IPS DF 6.9 (cell line): ENCODE data around the gene TSPAN18.

Experiments used
- DNase-seq: peaks from one replicate; pipeline ENCODE4 v3.0.0-alpha.2; 2013; ENCODE audit warnings: low read depth, low spot score
- H3K27ac ChIP-seq: one replicate; pipeline ENCODE4 v1.5.1; 2013; ENCODE audit warnings: low read length, control low read depth
- H3K27me3 ChIP-seq: 2 replicates; pipeline ENCODE4 v1.6.1; 2013; ENCODE audit warnings: mild to moderate bottlenecking, low read length; ENCODE audit not compliant: control insufficient read depth, insufficient read depth
- H3K36me3 ChIP-seq: 2 replicates; pipeline ENCODE4 v1.6.1; 2013; ENCODE audit warnings: low read length; ENCODE audit not compliant: control insufficient read depth, insufficient read depth
- H3K4me1 ChIP-seq: 2 replicates; pipeline ENCODE4 v1.6.1; 2013; ENCODE audit warnings: low read length; ENCODE audit not compliant: control insufficient read depth, insufficient read depth
- H3K4me3 ChIP-seq: 2 replicates; pipeline ENCODE4 v1.5.1; 2013; ENCODE audit warnings: mild to moderate bottlenecking, low read length
- H3K9me3 ChIP-seq: 2 replicates; pipeline ENCODE4 v1.6.1; 2013; ENCODE audit warnings: low read length, inconsistent platforms; ENCODE audit not compliant: control insufficient read depth, insufficient read depth
- WGBS: extraction: QIAGEN DNeasy Blood & Tissue Kit; methylation state at CpG from one replicate; pipeline ENCODE4 v1.1.7; 2013; ENCODE audit warnings: mixed read lengths, missing lambda C conversion rate; ENCODE audit not compliant: insufficient read length, insufficient coverage; 5-methylcytosine and 5-hydroxymethylcytosine counted together

TSPAN18 gene

GRCh38 chr11:44833877-44834452, 107.2 kb downstream of the TSPAN18 start:
- WGBS = no CpG with 5 or more reads among the region's 8 CpGs
- peaks cover 5% of the 10 kb centered on the region for H3K4me1 ChIP-seq
- H3K27me3 ChIP-seq = no peaks in the 10 kb centered on the region
- H3K4me3 ChIP-seq = no peak overlapping the region
- DNase-seq = no peak
- no peaks in the 10 kb centered on the region for H3K9me3 ChIP-seq
- H3K36me3 ChIP-seq = no peaks in the 10 kb centered on the region
- no peak overlapping the region for H3K27ac ChIP-seq

GRCh38 chr11:44834846-44835245, 108.1 kb downstream of the TSPAN18 start:
- Histone ChIP-seq H3K4me3 (no peak overlapping the region), H3K4me1 (peaks cover 5% of the 10 kb centered on the region), H3K27ac (no peak overlapping the region), H3K27me3 (no peaks in the 10 kb centered on the region), H3K36me3 (no peaks in the 10 kb centered on the region), H3K9me3 (no peaks in the 10 kb centered on the region)
- no CpG with 5 or more reads among the region's 6 CpGs for WGBS
- DNase-seq = no peak

- Histone ChIP-seq H3K27me3 (no peaks in the 10 kb centered on the region), H3K4me1 (peaks cover 5% of the 10 kb centered on the region), H3K9me3 (no peaks in the 10 kb centered on the region), H3K36me3 (no peaks in the 10 kb centered on the region), H3K4me3 (no peak overlapping the region), H3K27ac (no peak overlapping the region)
- DNase-seq = no peak
- WGBS = no CpG with 5 or more reads among the region's 4 CpGs
Observed at GRCh38 chr11:44835296-44835695, 108.5 kb downstream of the TSPAN18 start.

GRCh38 chr11:44835938-44836337, 109.2 kb downstream of the TSPAN18 start:
- Histone ChIP-seq H3K36me3 (no peaks in the 10 kb centered on the region), H3K4me3 (no peak overlapping the region), H3K27ac (no peak overlapping the region), H3K4me1 (peaks cover 7% of the 10 kb centered on the region), H3K27me3 (no peaks in the 10 kb centered on the region), H3K9me3 (no peaks in the 10 kb centered on the region)
- no peak for DNase-seq
- no CpG with 5 or more reads among the region's 4 CpGs for WGBS

GRCh38 chr11:44837661-44838060, 110.9 kb downstream of the TSPAN18 start:
- Histone ChIP-seq H3K36me3 (no peaks in the 10 kb centered on the region), H3K4me1 (peaks cover 7% of the 10 kb centered on the region), H3K9me3 (no peaks in the 10 kb centered on the region), H3K4me3 (no peak overlapping the region), H3K27me3 (no peaks in the 10 kb centered on the region), H3K27ac (no peak overlapping the region)
- DNase-seq = no peak
- no CpG with 5 or more reads among the region's 1 CpG for WGBS

GRCh38 chr11:44839458-44840084, 112.8 kb downstream of the TSPAN18 start:
- Histone ChIP-seq H3K36me3 (no peaks in the 10 kb centered on the region), H3K27me3 (no peaks in the 10 kb centered on the region), H3K4me3 (no peak overlapping the region), H3K9me3 (no peaks in the 10 kb centered on the region), H3K4me1 (peaks cover 7% of the 10 kb centered on the region), H3K27ac (no peak overlapping the region)
- no CpG with 5 or more reads among the region's 6 CpGs for WGBS
- no peak for DNase-seq

GRCh38 chr11:44840085-44840478, 113.3 kb downstream of the TSPAN18 start:
- Histone ChIP-seq H3K4me1 (peaks cover 6% of the 10 kb centered on the region), H3K27me3 (no peaks in the 10 kb centered on the region), H3K27ac (no peak overlapping the region), H3K9me3 (no peaks in the 10 kb centered on the region), H3K4me3 (no peak overlapping the region), H3K36me3 (no peaks in the 10 kb centered on the region)
- no CpG with 5 or more reads among the region's 3 CpGs for WGBS
- DNase-seq = no peak

GRCh38 chr11:44840521-44841251, 113.9 kb downstream of the TSPAN18 start:
- no peaks in the 10 kb centered on the region for H3K36me3 ChIP-seq
- no peak overlapping the region for H3K4me3 ChIP-seq
- no peaks in the 10 kb centered on the region for H3K9me3 ChIP-seq
- no peaks in the 10 kb centered on the region for H3K27me3 ChIP-seq
- WGBS = no CpG with 5 or more reads among the region's 9 CpGs
- peaks cover 3% of the 10 kb centered on the region; the same call in 1 of the 2 replicates for H3K4me1 ChIP-seq
- no peak for DNase-seq
- H3K27ac ChIP-seq = no peak overlapping the region

- Histone ChIP-seq H3K27ac (no peak overlapping the region), H3K27me3 (no peaks in the 10 kb centered on the region), H3K9me3 (no peaks in the 10 kb centered on the region), H3K4me1 (peaks cover 3% of the 10 kb centered on the region; the same call in 1 of the 2 replicates), H3K36me3 (no peaks in the 10 kb centered on the region), H3K4me3 (no peak overlapping the region)
- no peak for DNase-seq
- no CpG with 5 or more reads among the region's 5 CpGs for WGBS
Observed at GRCh38 chr11:44842220-44842619, 115.5 kb downstream of the TSPAN18 start.

- no peak overlapping the region for H3K27ac ChIP-seq
- DNase-seq = no peak
- H3K4me1 ChIP-seq = peaks cover 3% of the 10 kb centered on the region; the same call in 1 of the 2 replicates
- no peaks in the 10 kb centered on the region for H3K9me3 ChIP-seq
- no peaks in the 10 kb centered on the region for H3K27me3 ChIP-seq
- H3K36me3 ChIP-seq = no peaks in the 10 kb centered on the region
- no peak overlapping the region for H3K4me3 ChIP-seq
- no CpG with 5 or more reads among the region's 7 CpGs for WGBS
Observed at GRCh38 chr11:44846852-44847251, 120.1 kb downstream of the TSPAN18 start.
